SK-N-SH treated with all-trans-retinoic acid at 6 μM for 48 hours (cell line): ENCODE measurements around the gene SSMEM1.

Source experiments
- ATAC-seq: fragments of 200-7000 bp; cut with Tn5 transposase; 3 replicates; pipeline ENCODE4 v1.9.1; 2020; ENCODE audit warnings: mild to moderate bottlenecking, moderate library complexity
- ARNTL ChIP-seq: fragments of 450-650 bp; formaldehyde crosslinking; IDR thresholded peaks from 2 replicates; pipeline ENCODE4 v1.5.0; 2020; ENCODE audit warnings: low read depth, mild to moderate bottlenecking, moderate library complexity, borderline replicate concordance
- BACH2 ChIP-seq: fragments of 250-450 bp; sonication (Bioruptor Pico); IDR thresholded peaks from 2 replicates; pipeline ENCODE4 v1.9.0; 2021; ENCODE audit warnings: mild to moderate bottlenecking, borderline replicate concordance
- CREB5 ChIP-seq: fragments of 250-450 bp; sonication (Bioruptor Pico); IDR thresholded peaks from 2 replicates; pipeline ENCODE4 v1.5.1; 2020; ENCODE audit warnings: low read depth, mild to moderate bottlenecking, moderate library complexity
- CSDC2 ChIP-seq: fragments of 250-450 bp; sonication (Bioruptor Pico); IDR thresholded peaks from 2 replicates; pipeline ENCODE4 v1.5.0; 2020; ENCODE audit warnings: mild to moderate bottlenecking, moderate library complexity
- GLIS3 ChIP-seq: fragments of 250-450 bp; sonication (Bioruptor Pico); IDR thresholded peaks from 2 replicates; pipeline ENCODE4 v1.5.0; 2020; ENCODE audit warnings: mild to moderate bottlenecking, moderate library complexity
- ISL1 ChIP-seq: fragments of 250-450 bp; sonication (Bioruptor Pico); IDR thresholded peaks from 2 replicates; pipeline ENCODE4 v2.1.2; 2022; ENCODE audit warnings: mild to moderate bottlenecking, moderate library complexity
- OSR1 ChIP-seq: fragments of 250-450 bp; sonication (Bioruptor Pico); IDR thresholded peaks from 2 replicates; pipeline ENCODE4 v1.8.0; 2022; ENCODE audit warnings: moderate library complexity, mild to moderate bottlenecking, inconsistent platforms
- POU6F1 ChIP-seq: fragments of 250-450 bp; sonication (Bioruptor Pico); IDR thresholded peaks from 2 replicates; pipeline ENCODE4 v1.8.0; 2021; ENCODE audit warnings: low read depth, mild to moderate bottlenecking, moderate library complexity, borderline replicate concordance
- RARB ChIP-seq: fragments of 250-450 bp; sonication (Bioruptor Pico); IDR thresholded peaks from 2 replicates; pipeline ENCODE4 v1.8.0; 2021; ENCODE audit warnings: mild to moderate bottlenecking, moderate library complexity
- SNAI2 ChIP-seq: fragments of 250-450 bp; sonication (Bioruptor Pico); IDR thresholded peaks from 2 replicates; pipeline ENCODE4 v1.5.0; 2020; ENCODE audit warnings: mild to moderate bottlenecking, moderate library complexity
- TOX ChIP-seq: fragments of 250-450 bp; sonication (Bioruptor Pico); IDR thresholded peaks from 2 replicates; pipeline ENCODE4 v1.8.0; 2021; ENCODE audit warnings: mild to moderate bottlenecking, moderate library complexity, borderline replicate concordance
- ZC3H10 ChIP-seq: fragments of 250-450 bp; sonication (Bioruptor Pico); IDR thresholded peaks from 2 replicates; pipeline ENCODE4 v1.5.1; 2021; ENCODE audit warnings: mild to moderate bottlenecking, moderate library complexity
- ZFP3 ChIP-seq: fragments of 250-450 bp; sonication (Bioruptor Pico); IDR thresholded peaks from 2 replicates; pipeline ENCODE4 v1.5.0; 2020; ENCODE audit warnings: mild to moderate bottlenecking, moderate library complexity
- ZNF565 ChIP-seq: fragments of 450-650 bp; formaldehyde crosslinking; conservative IDR thresholded peaks from 2 replicates; pipeline ENCODE4 v1.5.0; 2020; ENCODE audit warnings: low read depth, mild to moderate bottlenecking, moderate library complexity
- ZNF70 ChIP-seq: fragments of 450-650 bp; formaldehyde crosslinking; IDR thresholded peaks from 2 replicates; pipeline ENCODE4 v1.5.0; 2020; ENCODE audit warnings: mild to moderate bottlenecking, moderate library complexity
- TF ChIP-seq, protein P1 (sequence below): fragments of 250-450 bp; sonication (Bioruptor Pico); IDR thresholded peaks from 2 replicates; pipeline ENCODE4 v1.5.0; 2020; ENCODE audit warnings: mild to moderate bottlenecking, moderate library complexity

SSMEM1 gene

DNA sequence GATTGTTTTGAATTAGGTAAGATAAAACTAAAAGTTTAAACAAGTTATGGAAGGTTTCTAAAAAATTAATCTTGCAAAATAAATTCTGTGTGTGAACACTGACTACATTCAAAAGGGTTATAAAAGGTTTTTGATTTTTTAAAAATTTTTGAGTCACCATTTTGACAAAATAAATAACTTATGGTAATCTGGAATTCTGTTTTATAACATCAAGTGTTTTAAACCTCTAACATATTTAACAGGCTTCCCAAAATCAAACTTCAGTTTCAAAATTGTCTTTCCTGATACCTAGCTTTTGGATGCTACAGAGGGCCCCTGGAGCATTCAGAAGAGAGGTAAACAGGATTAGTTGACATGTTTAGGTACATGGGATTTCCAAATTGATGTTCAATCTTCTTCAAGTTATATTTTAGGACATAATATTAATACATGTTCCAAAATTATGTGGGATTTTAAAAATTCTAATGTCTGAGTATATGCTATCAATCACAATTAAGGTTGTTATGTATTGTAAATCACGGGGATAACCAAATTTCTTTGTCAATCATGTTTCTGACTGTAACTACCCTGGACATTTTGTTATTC, 50.9 kb downstream of the SSMEM1 start:
- ATAC-seq: no peak
- TF ChIP-seq ZNF565 (CRISPR knock-in tag) (no peak), RARB (CRISPR knock-in tag) (no peak), ARNTL (CRISPR knock-in tag) (no peak), POU6F1 (CRISPR knock-in tag) (no peak), SNAI2 (CRISPR knock-in tag) (no peak), ISL1 (CRISPR knock-in tag) (no peak), CSDC2 (CRISPR knock-in tag) (no peak), CREB5 (CRISPR knock-in tag) (no peak), ZFP3 (CRISPR knock-in tag) (no peak), ZNF70 (CRISPR knock-in tag) (no peak), OSR1 (CRISPR knock-in tag) (no peak)
- TF ChIP-seq, protein P1, sequence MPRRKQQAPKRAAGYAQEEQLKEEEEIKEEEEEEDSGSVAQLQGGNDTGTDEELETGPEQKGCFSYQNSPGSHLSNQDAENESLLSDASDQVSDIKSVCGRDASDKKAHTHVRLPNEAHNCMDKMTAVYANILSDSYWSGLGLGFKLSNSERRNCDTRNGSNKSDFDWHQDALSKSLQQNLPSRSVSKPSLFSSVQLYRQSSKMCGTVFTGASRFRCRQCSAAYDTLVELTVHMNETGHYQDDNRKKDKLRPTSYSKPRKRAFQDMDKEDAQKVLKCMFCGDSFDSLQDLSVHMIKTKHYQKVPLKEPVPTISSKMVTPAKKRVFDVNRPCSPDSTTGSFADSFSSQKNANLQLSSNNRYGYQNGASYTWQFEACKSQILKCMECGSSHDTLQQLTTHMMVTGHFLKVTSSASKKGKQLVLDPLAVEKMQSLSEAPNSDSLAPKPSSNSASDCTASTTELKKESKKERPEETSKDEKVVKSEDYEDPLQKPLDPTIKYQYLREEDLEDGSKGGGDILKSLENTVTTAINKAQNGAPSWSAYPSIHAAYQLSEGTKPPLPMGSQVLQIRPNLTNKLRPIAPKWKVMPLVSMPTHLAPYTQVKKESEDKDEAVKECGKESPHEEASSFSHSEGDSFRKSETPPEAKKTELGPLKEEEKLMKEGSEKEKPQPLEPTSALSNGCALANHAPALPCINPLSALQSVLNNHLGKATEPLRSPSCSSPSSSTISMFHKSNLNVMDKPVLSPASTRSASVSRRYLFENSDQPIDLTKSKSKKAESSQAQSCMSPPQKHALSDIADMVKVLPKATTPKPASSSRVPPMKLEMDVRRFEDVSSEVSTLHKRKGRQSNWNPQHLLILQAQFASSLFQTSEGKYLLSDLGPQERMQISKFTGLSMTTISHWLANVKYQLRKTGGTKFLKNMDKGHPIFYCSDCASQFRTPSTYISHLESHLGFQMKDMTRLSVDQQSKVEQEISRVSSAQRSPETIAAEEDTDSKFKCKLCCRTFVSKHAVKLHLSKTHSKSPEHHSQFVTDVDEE: no peak

DNA sequence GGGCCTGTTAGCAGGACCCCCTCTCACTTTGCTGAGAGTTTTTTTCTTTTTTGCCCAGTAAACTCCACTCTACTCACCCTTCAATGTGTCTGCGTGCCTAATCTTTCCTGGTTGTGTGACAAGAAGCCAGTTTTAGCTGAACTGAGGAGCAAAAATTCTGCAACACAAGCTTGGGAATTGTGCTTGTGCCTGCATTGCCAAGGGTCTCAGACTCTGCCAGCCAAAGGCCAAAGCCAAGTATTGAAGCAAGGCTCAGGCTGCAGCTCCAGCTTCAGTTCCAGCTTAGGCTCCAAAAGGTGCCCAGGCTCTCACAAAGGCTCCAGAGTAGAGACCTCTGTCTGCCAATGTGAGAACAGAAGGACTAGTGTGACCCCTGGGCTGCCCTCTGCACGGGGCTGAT, 54.8 kb downstream of the SSMEM1 start:
- ATAC-seq: no peak
- TF ChIP-seq RARB (CRISPR knock-in tag): no peak
- TF ChIP-seq BACH2 (CRISPR knock-in tag): no peak
- TF ChIP-seq ZNF565 (CRISPR knock-in tag): no peak
- no peak for TF ChIP-seq ZC3H10 (CRISPR knock-in tag)
- TF ChIP-seq GLIS3 (CRISPR knock-in tag): no peak
- no peak for TF ChIP-seq ZNF70 (CRISPR knock-in tag)

DNA sequence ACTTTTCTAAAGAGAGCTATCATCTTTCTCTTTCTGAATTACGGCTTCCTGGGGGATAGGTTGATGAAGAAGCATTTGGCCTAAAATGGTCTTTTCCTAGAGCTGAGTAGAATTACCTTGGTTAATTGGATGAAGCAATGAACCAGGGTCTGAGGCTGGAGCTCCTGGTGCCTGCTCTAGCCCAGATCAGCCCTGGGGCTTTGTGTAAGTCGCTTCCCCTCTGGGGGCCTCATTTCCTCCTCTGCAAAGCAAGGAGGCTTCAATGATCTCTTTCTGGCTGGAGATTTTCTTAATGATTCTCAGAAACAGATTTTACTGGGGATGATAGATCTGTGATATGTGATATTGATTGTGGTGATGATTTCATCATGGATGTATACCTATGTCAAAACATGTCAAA, 55.5 kb downstream of the SSMEM1 start:
- TF ChIP-seq TOX: no peak
- no peak for ATAC-seq
